ENCODE results near the gene PUSL1. TPM values are rescaled to one million over a fixed set of nuclear protein-coding genes. Genes with fewer than 3 reads are reported as not detected.

PUSL1 gene
- total and polyA plus RNA-seq, 2 of the 13 experiments (the other 11 are each of a cell fraction or from before 2014, with no cell fraction given): 8.3 to 22.2 TPM

DNA sequence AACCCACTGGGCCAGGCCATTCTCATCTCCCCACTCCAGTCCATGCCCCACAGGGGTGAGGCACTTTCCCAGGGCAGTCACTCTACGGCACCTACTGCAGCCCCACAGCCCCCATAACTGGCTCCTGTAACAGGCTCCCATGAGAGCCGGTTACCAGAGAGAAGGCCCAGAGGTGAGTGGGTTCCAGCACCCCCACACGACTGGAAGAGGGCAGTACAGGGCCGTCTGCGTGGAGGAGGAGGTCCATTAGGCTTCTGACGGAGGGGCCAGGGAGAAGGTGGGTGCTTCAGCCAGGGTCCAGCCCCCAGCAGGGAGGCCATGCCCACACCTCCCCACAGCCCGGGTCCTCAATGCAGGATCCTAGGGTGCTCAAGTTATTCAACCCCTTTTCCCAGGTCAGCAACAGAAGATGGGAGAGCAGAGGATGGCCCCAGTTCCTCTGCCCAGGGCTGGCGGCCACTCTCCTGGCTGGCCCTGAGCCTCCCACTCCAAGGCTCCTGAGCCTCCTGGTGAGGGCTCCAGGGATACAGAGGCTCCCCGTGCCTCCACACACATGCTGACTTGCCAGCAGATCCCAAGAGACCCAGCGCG lies 2.2 kb upstream of the PUSL1 start (continued):
- TF ChIP-seq MTA3 (CRISPR knock-in tag; IDR thresholded peaks at IDR 0.05) (no peak), FOXP1 (IDR thresholded peaks at IDR 0.05) (no peak), FOXP1 (CRISPR knock-in tag; IDR thresholded peaks at IDR 0.05) (no peak), RBM39 (IDR thresholded peaks at IDR 0.05; ENCODE audit: low read depth, low read length, poor library complexity, severe bottlenecking) (no peak), ZC3H13 (CRISPR knock-in tag; IDR thresholded peaks at IDR 0.05) (peak; percentile 22; the same call in 1 of the 2 replicates), IRF2 (CRISPR knock-in tag; IDR thresholded peaks at IDR 0.05) (no peak), MNT (IDR thresholded peaks at IDR 0.05) (no peak), TEAD3 (CRISPR knock-in tag; optimal IDR thresholded peaks at IDR 0.05; ENCODE audit: borderline replicate concordance) (no peak), POLR2AphosphoS5 (IDR thresholded peaks at IDR 0.05; ENCODE audit: low read depth, low read length) (0 out of 2 replicates have a peak, but pooled peaks have one; percentile 2), FOSL1 (CRISPR knock-in tag; IDR thresholded peaks at IDR 0.05; ENCODE audit: borderline replicate concordance) (no peak), NKX3-1 (CRISPR knock-in tag; IDR thresholded peaks at IDR 0.05) (no peak), MTA1 (CRISPR knock-in tag; IDR thresholded peaks at IDR 0.05; ENCODE audit: borderline replicate concordance) (0 out of 2 replicates have a peak, but pooled peaks have one; percentile 1), ZNF777 (CRISPR knock-in tag; IDR thresholded peaks at IDR 0.05) (no peak; the same call in 1 of the 2 replicates), KAT2B (IDR thresholded peaks at IDR 0.05; ENCODE audit: borderline replicate concordance, low read depth, low read length) (no peak), HNRNPH1 (optimal IDR thresholded peaks at IDR 0.05; ENCODE audit: low read depth, low read length) (no peak), STAT5B (CRISPR knock-in tag; IDR thresholded peaks at IDR 0.05) (no peak), SYNCRIP (IDR thresholded peaks at IDR 0.05; ENCODE audit: insufficient read depth, low read depth, low read length) (no peak), RARA (CRISPR knock-in tag; IDR thresholded peaks at IDR 0.05) (no peak), U2AF1 (optimal IDR thresholded peaks at IDR 0.05; ENCODE audit: low read depth, low read length) (no peak), ZNF746 (CRISPR knock-in tag; IDR thresholded peaks at IDR 0.05) (no peak), ZFX (CRISPR knock-in tag; IDR thresholded peaks at IDR 0.05; ENCODE audit: low read depth) (no peak), CENPX (CRISPR knock-in tag; IDR thresholded peaks at IDR 0.05) (no peak), ETV6 (CRISPR knock-in tag; conservative IDR thresholded peaks at IDR 0.05) (peak; percentile 37; the same call in 1 of the 2 replicates), MAX (IDR thresholded peaks at IDR 0.05) (no peak), ZNF136 (CRISPR knock-in tag; IDR thresholded peaks at IDR 0.05; ENCODE audit: low read depth) (no peak), PAWR (CRISPR knock-in tag; IDR thresholded peaks at IDR 0.05; ENCODE audit: borderline replicate concordance) (no peak), MIER2 (CRISPR knock-in tag; IDR thresholded peaks at IDR 0.05) (no peak)
- TF ChIP-seq, protein P1, sequence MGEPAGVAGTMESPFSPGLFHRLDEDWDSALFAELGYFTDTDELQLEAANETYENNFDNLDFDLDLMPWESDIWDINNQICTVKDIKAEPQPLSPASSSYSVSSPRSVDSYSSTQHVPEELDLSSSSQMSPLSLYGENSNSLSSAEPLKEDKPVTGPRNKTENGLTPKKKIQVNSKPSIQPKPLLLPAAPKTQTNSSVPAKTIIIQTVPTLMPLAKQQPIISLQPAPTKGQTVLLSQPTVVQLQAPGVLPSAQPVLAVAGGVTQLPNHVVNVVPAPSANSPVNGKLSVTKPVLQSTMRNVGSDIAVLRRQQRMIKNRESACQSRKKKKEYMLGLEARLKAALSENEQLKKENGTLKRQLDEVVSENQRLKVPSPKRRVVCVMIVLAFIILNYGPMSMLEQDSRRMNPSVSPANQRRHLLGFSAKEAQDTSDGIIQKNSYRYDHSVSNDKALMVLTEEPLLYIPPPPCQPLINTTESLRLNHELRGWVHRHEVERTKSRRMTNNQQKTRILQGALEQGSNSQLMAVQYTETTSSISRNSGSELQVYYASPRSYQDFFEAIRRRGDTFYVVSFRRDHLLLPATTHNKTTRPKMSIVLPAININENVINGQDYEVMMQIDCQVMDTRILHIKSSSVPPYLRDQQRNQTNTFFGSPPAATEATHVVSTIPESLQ (CRISPR knock-in tag; conservative IDR thresholded peaks at IDR 0.05): no peak

Data from HepG2 (cell line).